ENCODE data around the gene FGF9.
A peak's percentile ranks its signal among the peaks of the same experiment; 100 is the strongest.

FGF9 gene

GRCh38 chr13:21675095-21675991 lies 4.5 kb downstream of the FGF9 start:
- DNase-seq = no peak

GRCh38 chr13:21676611-21677021 lies 5.7 kb downstream of the FGF9 start:
- peak; percentile 28 for DNase-seq

- no peak for DNase-seq
Observed at GRCh38 chr13:21677075-21677623, 6.3 kb downstream of the FGF9 start.

GRCh38 chr13:21683034-21683733 lies 12.3 kb downstream of the FGF9 start:
- DNase-seq = no peak

DNA sequence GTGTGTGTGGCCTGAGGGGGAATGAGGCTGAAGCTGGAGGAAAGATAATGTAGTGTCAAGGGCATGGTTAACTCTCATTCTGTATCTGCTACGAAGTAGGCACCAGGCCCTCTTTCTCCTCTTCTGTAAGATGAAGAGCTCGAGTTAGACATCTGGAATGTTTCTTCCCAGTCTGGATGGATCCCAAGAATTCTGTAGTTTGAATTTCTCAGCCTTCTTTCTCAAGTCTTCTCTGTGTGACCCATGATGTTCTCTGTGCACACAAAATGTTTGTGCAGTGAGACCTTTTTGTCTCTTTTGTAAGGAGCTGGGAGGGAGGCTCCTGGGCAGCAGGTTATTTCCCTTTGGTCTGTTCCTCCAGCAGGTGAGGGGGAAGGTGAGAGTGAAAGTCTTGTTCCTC lies 13.7 kb downstream of the FGF9 start:
- DNase-seq = no peak

DNA sequence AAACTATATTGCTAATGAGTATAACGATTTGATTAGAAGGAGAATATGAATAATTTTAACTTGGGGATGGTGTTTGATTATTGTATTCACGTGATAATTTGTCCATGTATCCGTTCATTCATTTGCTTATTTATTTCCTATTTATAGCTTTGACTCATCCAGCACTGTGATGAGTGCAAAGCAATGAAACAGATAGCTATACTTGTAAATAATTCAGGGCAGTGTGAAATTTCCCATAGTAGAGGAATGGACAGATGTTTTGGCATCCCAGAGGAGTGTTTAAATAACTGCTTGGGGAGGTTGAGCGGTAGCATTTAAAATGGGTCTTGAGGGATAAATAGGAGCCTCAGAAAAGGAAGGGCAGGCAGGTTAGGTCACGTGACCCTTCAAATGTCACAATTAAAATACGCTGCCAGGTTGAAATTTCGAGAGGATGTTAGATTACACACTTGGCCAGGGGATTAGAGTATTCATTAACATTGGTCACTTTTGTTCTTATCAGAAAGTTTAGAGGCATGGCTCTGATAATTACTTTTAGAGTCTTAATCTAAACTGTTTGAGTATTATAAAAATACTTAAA lies 14.7 kb downstream of the FGF9 start:
- no peak for DNase-seq

- DNase-seq = no peak
Observed at GRCh38 chr13:21686751-21687391, 16.0 kb downstream of the FGF9 start.

DNA sequence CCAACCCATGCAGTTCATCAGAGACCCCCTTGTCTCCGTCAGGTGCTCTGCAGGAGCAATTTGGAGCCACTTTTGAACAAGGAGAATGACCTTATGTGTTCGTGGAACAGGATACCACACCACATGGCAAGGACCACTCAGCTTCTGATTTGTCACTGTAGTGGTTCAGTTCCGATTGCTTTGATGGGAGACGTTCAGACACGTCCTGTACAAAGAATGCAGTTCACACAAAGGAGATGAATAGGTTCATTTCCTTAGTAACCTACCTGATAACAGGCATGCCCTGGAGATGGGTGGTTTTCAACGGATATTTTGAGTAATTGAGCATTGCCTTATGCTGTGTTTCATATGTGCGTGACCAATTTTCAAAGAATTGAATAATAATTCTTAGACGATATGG lies 17.2 kb downstream of the FGF9 start:
- no peak for DNase-seq

DNA sequence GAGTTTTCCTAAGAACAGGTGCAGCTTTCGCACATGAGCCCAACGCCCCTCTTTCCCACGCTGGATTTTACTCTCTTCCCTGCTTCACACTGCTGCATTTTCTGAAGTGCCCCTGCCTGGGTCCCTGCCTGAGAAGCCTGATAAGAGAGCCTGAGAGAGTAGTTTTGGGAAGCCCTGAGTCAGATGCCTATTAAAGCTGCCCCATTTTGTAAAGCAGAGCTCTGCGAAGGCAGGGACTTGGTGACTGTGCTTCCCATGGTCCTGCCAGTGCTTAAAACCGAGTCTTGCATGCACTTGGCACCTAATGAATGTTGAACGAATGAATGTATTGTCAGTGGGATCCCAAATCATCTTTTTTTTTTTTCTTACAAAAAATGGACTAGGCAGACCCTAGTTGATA lies 18.2 kb downstream of the FGF9 start:
- DNase-seq = no peak

- DNase-seq = no peak
Observed at GRCh38 chr13:21690955-21691354, 20.1 kb downstream of the FGF9 start.

- no peak for DNase-seq
Observed at GRCh38 chr13:21691500-21691899, 20.6 kb downstream of the FGF9 start.

DNA sequence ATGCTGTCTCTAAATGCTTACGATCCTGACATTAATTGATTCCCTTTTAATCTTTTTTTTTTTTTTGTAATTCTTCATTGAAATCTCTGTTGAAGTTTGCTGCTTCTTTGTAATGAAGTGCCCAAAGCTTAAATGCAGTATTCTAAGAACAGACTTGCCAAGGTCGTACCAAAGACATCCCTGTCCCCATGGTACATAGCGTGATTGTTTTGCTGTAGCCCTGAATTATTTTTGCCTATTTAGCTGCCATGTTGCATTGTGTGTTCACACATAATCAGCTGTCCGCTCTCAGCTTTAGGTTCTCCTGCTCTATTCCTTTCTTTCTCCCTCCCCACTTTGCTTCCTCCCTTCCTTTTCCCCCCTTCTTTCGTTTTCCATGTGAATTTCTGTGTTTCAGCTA lies 21.1 kb downstream of the FGF9 start:
- no peak for DNase-seq

DNA sequence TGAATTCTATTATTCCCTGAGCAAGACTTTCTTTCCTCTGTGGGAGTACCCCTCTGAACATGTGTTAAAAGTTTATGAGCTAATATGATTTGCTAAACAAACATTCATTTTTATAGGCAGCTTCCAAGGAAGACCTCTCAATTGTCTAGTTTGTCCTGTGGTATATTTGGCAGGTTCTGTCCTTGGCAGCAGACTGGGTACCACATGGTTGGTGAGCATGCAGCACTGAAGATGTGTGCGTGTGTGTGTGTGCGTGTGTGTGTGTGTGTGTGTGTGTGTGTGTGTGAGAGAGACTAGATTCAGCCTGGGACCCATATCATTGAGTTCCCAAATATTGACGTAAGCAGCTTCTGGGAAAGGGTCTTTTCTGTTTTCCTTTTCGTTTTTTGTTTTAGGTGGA lies 24.0 kb downstream of the FGF9 start:
- no peak for DNase-seq

DNA sequence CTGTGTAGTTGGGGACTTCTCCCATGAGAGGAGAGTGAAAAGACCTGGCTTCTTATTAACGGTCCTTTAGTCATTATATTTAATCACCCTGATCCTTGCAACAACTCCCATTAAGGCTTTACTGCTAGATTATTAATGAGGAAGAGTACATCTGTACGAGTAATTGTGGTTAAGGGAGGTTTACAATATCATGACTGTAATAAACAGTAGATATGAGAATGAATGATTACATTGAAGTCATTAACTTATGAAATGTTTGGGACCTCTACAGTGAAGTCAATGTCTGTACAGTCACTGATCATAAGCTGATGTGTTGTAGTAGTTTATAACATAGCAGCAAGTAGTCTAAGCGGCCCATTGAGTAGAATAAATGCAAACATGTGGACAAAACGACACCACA lies 24.7 kb downstream of the FGF9 start:
- no peak for DNase-seq

GRCh38 chr13:21696865-21697448 lies 26.1 kb downstream of the FGF9 start:
- no peak for DNase-seq

- no peak for DNase-seq
Observed at GRCh38 chr13:21698817-21699679, 28.2 kb downstream of the FGF9 start.

DNA sequence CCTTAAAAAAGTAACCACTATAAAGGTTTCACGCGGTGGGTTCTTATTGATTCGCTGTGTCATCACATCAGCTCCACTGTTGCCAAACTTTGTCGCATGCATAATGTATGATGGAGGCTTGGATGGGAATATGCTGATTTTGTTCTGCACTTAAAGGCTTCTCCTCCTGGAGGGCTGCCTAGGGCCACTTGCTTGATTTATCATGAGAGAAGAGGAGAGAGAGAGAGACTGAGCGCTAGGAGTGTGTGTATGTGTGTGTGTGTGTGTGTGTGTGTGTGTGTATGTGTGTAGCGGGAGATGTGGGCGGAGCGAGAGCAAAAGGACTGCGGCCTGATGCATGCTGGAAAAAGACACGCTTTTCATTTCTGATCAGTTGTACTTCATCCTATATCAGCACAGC lies 30.6 kb downstream of the FGF9 start:
- no peak for DNase-seq

- no peak for DNase-seq
Observed at GRCh38 chr13:21703846-21704245, 33.0 kb downstream of the FGF9 start.

- DNase-seq = no peak
Observed at GRCh38 chr13:21707586-21707985, 36.7 kb downstream of the FGF9 start.

GRCh38 chr13:21709697-21710096 lies 38.8 kb downstream of the FGF9 start:
- no peak for DNase-seq

DNA sequence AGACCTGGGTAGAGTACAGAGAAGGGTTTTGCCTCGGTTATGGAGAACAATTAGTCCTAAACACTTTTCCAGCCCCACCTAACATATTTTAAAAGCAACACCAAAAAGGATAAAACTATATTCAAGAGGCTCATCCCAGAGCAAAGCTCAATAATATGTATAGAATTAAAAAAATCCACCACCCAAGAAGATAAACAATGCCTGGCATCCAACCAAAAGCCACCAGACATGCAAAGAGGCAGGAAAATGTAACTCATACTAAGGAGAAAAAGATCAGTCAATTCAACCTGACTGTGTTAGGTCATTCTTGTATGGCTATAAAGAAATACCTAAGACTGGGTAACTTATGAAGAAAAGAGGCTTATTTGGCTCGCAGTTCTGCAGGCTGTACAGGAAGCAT lies 39.3 kb downstream of the FGF9 start:
- no peak for DNase-seq

GRCh38 chr13:21717817-21718216 lies 46.9 kb downstream of the FGF9 start:
- DNase-seq = no peak
